ENCODE results near the gene GPR137B. TPM values are rescaled to one million over a fixed set of nuclear protein-coding genes. Genes with fewer than 3 reads are reported as not detected.

Gene GPR137B
- total and polyA plus RNA-seq, 12 donors, result 3.4 to 30.0 (median 13.7) TPM

GRCh38 chr1:236240675-236241074 is 98.3 kb downstream of the GPR137B start:
- Histone ChIP-seq H3K4me3 (no peak overlapping the region), H3K4me1 (replicated peaks in 1 of 2) (peaks cover 0 to 5% of the 10 kb centered on the region in 2 donors), H3K9me3 (replicated peaks in 1 of 3) (no peaks in the 10 kb centered on the region), H3K36me3 (replicated peaks in 1 of 2) (no peaks in the 10 kb centered on the region), H3K27me3 (no peaks in the 10 kb centered on the region), H3K27ac (no peak overlapping the region)
- WGBS, 4 donors, result 95 to 100% (median 98%) methylated on average over 3 of the region's 3 CpGs
- no peak for DNase-seq
- TF ChIP-seq POLR2A (IDR thresholded peaks at IDR 0.05) (no peak), CTCF (IDR thresholded peaks at IDR 0.05) (no peak)
- intact Hi-C loops (cut with DNase I), result no loop called here

- 93 to 99% (median 94%) methylated on average over 2 of the region's 2 CpGs for WGBS, 4 donors
- H3K4me3 ChIP-seq, result no peak overlapping the region
- intact Hi-C loops (cut with DNase I), result no loop called here
Measured at GRCh38 chr1:236242568-236242967, 100.2 kb downstream of the GPR137B start.

GRCh38 chr1:236247286-236247685 is 104.9 kb downstream of the GPR137B start:
- Histone ChIP-seq H3K36me3 (replicated peaks in 1 of 2) (no peaks in the 10 kb centered on the region), H3K27me3 (no peaks in the 10 kb centered on the region), H3K4me1 (replicated peaks in 1 of 2) (peaks cover 0 to 5% of the 10 kb centered on the region in 2 donors), H3K9me3 (replicated peaks in 1 of 3) (no peaks in the 10 kb centered on the region), H3K4me3 (no peak overlapping the region), H3K27ac (no peak overlapping the region)
- TF ChIP-seq CTCF (IDR thresholded peaks at IDR 0.05) (no peak), POLR2A (IDR thresholded peaks at IDR 0.05) (no peak)
- 93 to 96% (median 95%) methylated on average over 3 of the region's 3 CpGs for WGBS, 4 donors
- DNase-seq, result no peak
- intact Hi-C loops (cut with DNase I), result no loop called here

More at GRCh38 chr1:236242568-236242967, 100.2 kb downstream of the GPR137B start:
- Histone ChIP-seq H3K27ac (no peak overlapping the region), H3K4me1 (replicated peaks in 1 of 2) (peaks cover 0 to 5% of the 10 kb centered on the region in 2 donors), H3K27me3 (no peaks in the 10 kb centered on the region), H3K36me3 (replicated peaks in 1 of 2) (no peaks in the 10 kb centered on the region), H3K9me3 (replicated peaks in 1 of 3) (no peaks in the 10 kb centered on the region)
- TF ChIP-seq POLR2A (IDR thresholded peaks at IDR 0.05), result no peak
- TF ChIP-seq CTCF (IDR thresholded peaks at IDR 0.05), result no peak
- no peak for DNase-seq

- Histone ChIP-seq H3K27me3 (no peaks in the 10 kb centered on the region), H3K36me3 (replicated peaks in 1 of 2) (no peaks in the 10 kb centered on the region), H3K4me3 (no peak overlapping the region), H3K9me3 (replicated peaks in 1 of 3) (no peaks in the 10 kb centered on the region), H3K4me1 (replicated peaks in 1 of 2) (peaks cover 0 to 6% of the 10 kb centered on the region in 2 donors), H3K27ac (no peak overlapping the region)
- TF ChIP-seq CTCF (IDR thresholded peaks at IDR 0.05) (no peak), POLR2A (IDR thresholded peaks at IDR 0.05) (no peak)
- WGBS, 4 donors, result 98 to 100% (median 100%) methylated on average over 1 of the region's 1 CpG
- intact Hi-C loops (cut with DNase I), result no loop called here
- no peak for DNase-seq
Measured at GRCh38 chr1:236251587-236251986, 109.2 kb downstream of the GPR137B start.

Data from adrenal gland (tissue), 12 donors.